WI38 (cell line): Measurements from ENCODE around the gene CRYAA.
"Not testable (repeated sequence)": the region's sequence is repeated elsewhere in the genome, so short reads cannot be mapped to it uniquely, and the experiment has no call there.

Experiments
- H3K4me3 ChIP-seq: 2 replicates; pipeline ENCODE4 v1.5.1; 2011; ENCODE audit warnings: low read depth, mild to moderate bottlenecking, control low read depth, low read length
- CTCF ChIP-seq: IDR thresholded peaks from 2 replicates; pipeline ENCODE4 v1.5.1; 2012; ENCODE audit warnings: low read depth, mild to moderate bottlenecking, control low read depth, low read length

The CRYAA gene

GRCh38 chr21:43177043-43177906, 8.5 kb downstream of the CRYAA start:
- not testable (repeated sequence) for H3K4me3 ChIP-seq

GRCh38 chr21:43178175-43178826, 9.5 kb downstream of the CRYAA start:
- not testable (repeated sequence) for H3K4me3 ChIP-seq

- H3K4me3 ChIP-seq = not testable (repeated sequence)
Observed at GRCh38 chr21:43181033-43181432, 12.2 kb downstream of the CRYAA start.

- H3K4me3 ChIP-seq = not testable (repeated sequence)
Observed at GRCh38 chr21:43187268-43187667, 18.5 kb downstream of the CRYAA start.

GRCh38 chr21:43187715-43188114, 18.9 kb downstream of the CRYAA start:
- TF ChIP-seq CTCF = no peak
- no peak overlapping the region for H3K4me3 ChIP-seq

- no peak overlapping the region for H3K4me3 ChIP-seq
Observed at GRCh38 chr21:43188181-43188580, 19.4 kb downstream of the CRYAA start.

GRCh38 chr21:43188592-43189210, 19.9 kb downstream of the CRYAA start:
- no peak for TF ChIP-seq CTCF
- H3K4me3 ChIP-seq = no peak overlapping the region

More at GRCh38 chr21:43188181-43188580, 19.4 kb downstream of the CRYAA start:
- no peak for TF ChIP-seq CTCF

- H3K4me3 ChIP-seq = no peak overlapping the region
- TF ChIP-seq CTCF = no peak
Observed at GRCh38 chr21:43189936-43190335, 21.1 kb downstream of the CRYAA start.

- TF ChIP-seq CTCF = no peak
- H3K4me3 ChIP-seq = no peak overlapping the region
Observed at GRCh38 chr21:43190544-43190943, 21.7 kb downstream of the CRYAA start.
